Measurements from ENCODE around the gene KCTD15. TPM values are rescaled to one million over a fixed set of nuclear protein-coding genes. Genes with fewer than 3 reads are reported as not detected.

Gene KCTD15
- total and polyA plus RNA-seq, 2 of the 4 experiments (the other 2 are of a cell fraction): 16.3 to 19.6 TPM

GRCh38 chr19:33778089-33778791 lies 18.4 kb upstream of the KCTD15 start:
- intact Hi-C loops (cut with micrococcal nuclease): loop anchor here (1.0 to 10.0 kb wide), 4 partner anchors 220 to 653 kb away; no protein-coding TSS in a partner anchor
- no peak overlapping the region for H2BK5ac ChIP-seq (ENCODE audit: low read depth, low read length, poor library complexity, severe bottlenecking)
- H2AFZ ChIP-seq (replicated peaks; ENCODE audit: low read length, poor library complexity): peak overlapping the region; percentile 87
- peak; percentile 61 for DNase-seq
- in situ Hi-C loops (cut with MboI; ENCODE audit: low sequenced_read_pairs): loop anchor here (5.0 to 25.0 kb wide), 2 partner anchors 319 to 559 kb away; no protein-coding TSS in a partner anchor
- dilution Hi-C loops (cut with HindIII; ENCODE audit: low sequenced_read_pairs, unreplicated experiment): no loop called here
- peak overlapping the region; percentile 7 for H3K23ac ChIP-seq (ENCODE audit: low read depth, low read length)
- 0 out of 2 replicates have a peak, but pooled peaks cover 4% of the 10 kb centered on the region for H3K9me1 ChIP-seq (ENCODE audit: insufficient read depth, low read length)
- H3K36me3 ChIP-seq (ENCODE audit: control insufficient read depth, insufficient read depth, low read length): no peaks in the 10 kb centered on the region
- H3K4me2 ChIP-seq (ENCODE audit: low read depth, low read length): no peak overlapping the region
- H3K4me1 ChIP-seq (ENCODE audit: control insufficient read depth, insufficient read depth, low read length): no peaks in the 10 kb centered on the region
- H2BK120ac ChIP-seq (ENCODE audit: low read depth, low read length): no peak overlapping the region
- no peak overlapping the region for H3K18ac ChIP-seq (ENCODE audit: low read depth, low read length)
- no peak overlapping the region for H2BK20ac ChIP-seq (ENCODE audit: low read depth, low read length)
- no peak overlapping the region for H4K8ac ChIP-seq (ENCODE audit: low read depth in 2 of 2, low read length in 2 of 2)
- no peak overlapping the region for H2BK15ac ChIP-seq (ENCODE audit: low read depth, low read length)
- CTCF ChIA-PET: interaction anchor here (0.5 to 3.2 kb wide), 50 partner anchors 9 to 713 kb away, joined by 3 to 36 read pairs (median 4); partner anchors contain the start of gene KCTD15
- TF ChIP-seq RAD21 (IDR thresholded peaks at IDR 0.05; ENCODE audit: low read length): peak; percentile 100
- TF ChIP-seq NFE2L2 (IDR thresholded peaks at IDR 0.05; ENCODE audit: low read depth, low read length): no peak
- peak; percentile 68; the same call in 1 of the 2 replicates for TF ChIP-seq MAZ (IDR thresholded peaks at IDR 0.05; ENCODE audit: borderline replicate concordance, low read depth, low read length)
- TF ChIP-seq BHLHE40 (IDR thresholded peaks at IDR 0.05; ENCODE audit: low read depth, low read length): no peak
- 0 out of 2 replicates have a peak, but pooled peaks have one; percentile 53 for TF ChIP-seq POLR2A (IDR thresholded peaks at IDR 0.05; ENCODE audit: low read depth, low read length)
- peak; percentile 98 for TF ChIP-seq SMC3 (IDR thresholded peaks at IDR 0.05; ENCODE audit: low read depth, low read length)
- no peak for TF ChIP-seq MXI1 (IDR thresholded peaks at IDR 0.05; ENCODE audit: borderline replicate concordance, low read depth, low read length)
- no peak for TF ChIP-seq ELK1 (IDR thresholded peaks at IDR 0.05; ENCODE audit: borderline replicate concordance, low read depth, low read length)
- no peak for TF ChIP-seq USF2 (IDR thresholded peaks at IDR 0.05; ENCODE audit: low read depth, low read length)
- no peak for TF ChIP-seq FOS (IDR thresholded peaks at IDR 0.05; ENCODE audit: low read depth, low read length)
- no peak for TF ChIP-seq MAFK (IDR thresholded peaks at IDR 0.05; ENCODE audit: low read depth, low read length)
- TF ChIP-seq CTCF (conservative IDR thresholded peaks at IDR 0.05; ENCODE audit: low read depth, low read length): peak; percentile 100; the same call in 1 of the 2 replicates
- H3K27ac ChIP-seq (ENCODE audit: insufficient read depth, low read length): no peak overlapping the region
- peak; percentile 98 for ATAC-seq (ENCODE audit: low read depth)
- H3K27me3 ChIP-seq (ENCODE audit: control insufficient read depth, insufficient read depth, low read length): peaks cover 16% of the 10 kb centered on the region; the same call in 1 of the 2 replicates
- BruUV-seq (replicated peaks): no TSS peak
- no peak overlapping the region for H3K9ac ChIP-seq (ENCODE audit: low read depth, low read length)
- no peaks in the 10 kb centered on the region for H3K79me1 ChIP-seq (ENCODE audit: low read depth in 1 of 2, low read length in 2 of 2)
- no peak overlapping the region for H3K4me3 ChIP-seq (ENCODE audit: insufficient read depth, low read depth, low read length)
- H2AK5ac ChIP-seq (ENCODE audit: low read depth, low read length): no peak overlapping the region
- H4K5ac ChIP-seq (ENCODE audit: low read depth, low read length): no peak overlapping the region
- H4K20me1 ChIP-seq (ENCODE audit: insufficient read depth, low read length): no peaks in the 10 kb centered on the region
- H2AK9ac ChIP-seq (replicated peaks; ENCODE audit: low read depth, low read length, poor library complexity): no peak overlapping the region
- POLR2A ChIA-PET (ENCODE audit: unreplicated experiment): no interaction called here
- H3K9me3 ChIP-seq (ENCODE audit: control insufficient read depth, insufficient read depth, low read length): no peaks in the 10 kb centered on the region
- H3K4ac ChIP-seq (ENCODE audit: low read depth, low read length): no peak overlapping the region
- WGBS, 2 experiments (ENCODE audit: extremely low coverage in 2 of 2, insufficient read length in 1 of 2): 12% methylated on average over 24 of the region's 49 CpGs; no CpG with 5 or more reads in 1 of the 2 experiments
- no peak overlapping the region for H3K56ac ChIP-seq (ENCODE audit: extremely low read depth, insufficient read depth, low read length)
- no peak overlapping the region for H4K91ac ChIP-seq (ENCODE audit: insufficient read depth, low read depth, low read length)
- H3K14ac ChIP-seq (replicated peaks; ENCODE audit: low read depth, low read length): no peak overlapping the region

All from IMR-90 (cell line).